GM23338 (cell line): Measurements from ENCODE around the gene RPL29. TPM values are rescaled to one million over a fixed set of nuclear protein-coding genes. Genes with fewer than 3 reads are reported as not detected.

Experiments
- ATAC-seq: fragments of 200-7000 bp; cut with Tn5 transposase; 3 replicates; pipeline ENCODE4 v1.9.1; 2020
- DNase-seq: peaks from one replicate; pipeline ENCODE4 v3.0.0-alpha.2; 2015; ENCODE audit warnings: low spot score
- H2AFZ ChIP-seq: fragments of 200-600 bp; sonication (generic); 2 replicates; pipeline ENCODE4 v1.8.0; 2016; ENCODE audit warnings: antibody characterized with exemption, mild to moderate bottlenecking, moderate library complexity
- H3F3A ChIP-seq: fragments of 200-600 bp; sonication (generic); replicated peaks from 2 replicates; pipeline ENCODE4 v1.8.0; 2017; ENCODE audit warnings: antibody characterized with exemption, mixed run types, low read depth
- H3K27ac ChIP-seq: fragments of 200-600 bp; sonication (generic); 2 replicates; pipeline ENCODE4 v1.6.1; 2016; ENCODE audit warnings: low read depth
- H3K27me3 ChIP-seq: fragments of 200-600 bp; sonication (generic); 2 replicates; pipeline ENCODE4 v1.8.0; 2016; ENCODE audit warnings: mild to moderate bottlenecking, mixed run types, moderate library complexity; ENCODE audit not compliant: insufficient read depth
- H3K36me3 ChIP-seq: fragments of 200-600 bp; sonication (generic); 2 replicates; pipeline ENCODE4 v1.8.0; 2016; ENCODE audit warnings: mild to moderate bottlenecking; ENCODE audit not compliant: insufficient read depth
- H3K4me1 ChIP-seq: fragments of 200-600 bp; sonication (generic); 2 replicates; pipeline ENCODE4 v1.8.0; 2016; ENCODE audit warnings: mild to moderate bottlenecking, moderate library complexity; ENCODE audit not compliant: insufficient read depth
- H3K4me2 ChIP-seq: fragments of 200-600 bp; sonication (generic); 2 replicates; pipeline ENCODE4 v1.7.1; 2017; ENCODE audit warnings: mixed run types
- H3K4me3 ChIP-seq: fragments of 200-600 bp; sonication (generic); 2 replicates; pipeline ENCODE4 v1.6.1; 2016; ENCODE audit warnings: mixed run types
- H3K79me2 ChIP-seq: fragments of 200-600 bp; sonication (generic); replicated peaks from 2 replicates; pipeline ENCODE4 v1.8.0; 2017; ENCODE audit warnings: mild to moderate bottlenecking; ENCODE audit not compliant: insufficient read depth
- H3K9me2 ChIP-seq: fragments of 200-600 bp; sonication (generic); 2 replicates; pipeline ENCODE4 v1.8.0; 2017; ENCODE audit not compliant: insufficient read depth
- H4K20me1 ChIP-seq: fragments of 200-600 bp; sonication (generic); replicated peaks from 2 replicates; pipeline ENCODE4 v1.8.0; 2017; ENCODE audit warnings: mild to moderate bottlenecking; ENCODE audit not compliant: insufficient read depth
- H3K27ac Mint-ChIP-seq: 2 replicates; pipeline ENCODE4 v1.8.0; 2020; ENCODE audit warnings: inconsistent platforms, mild to moderate bottlenecking, moderate library complexity, mixed read lengths
- H3K27me3 Mint-ChIP-seq: 3 replicates; pipeline ENCODE4 v1.8.0; 2022; ENCODE audit warnings: low read depth, mild to moderate bottlenecking, moderate library complexity, mixed read lengths, inconsistent platforms; ENCODE audit not compliant: insufficient read depth, poor library complexity
- H3K36me3 Mint-ChIP-seq: 3 replicates; pipeline ENCODE4 v1.8.0; 2021; ENCODE audit warnings: low read depth, mild to moderate bottlenecking, inconsistent platforms, moderate library complexity, mixed read lengths
- H3K4me1 Mint-ChIP-seq: 3 replicates; pipeline ENCODE4 v1.8.0; 2020; ENCODE audit warnings: mild to moderate bottlenecking, inconsistent platforms, mixed read lengths
- H3K4me3 Mint-ChIP-seq: 3 replicates; pipeline ENCODE4 v1.8.0; 2021; ENCODE audit warnings: moderate library complexity, mild to moderate bottlenecking, inconsistent platforms, mixed read lengths
- H3K9me3 Mint-ChIP-seq: 3 replicates; pipeline ENCODE4 v1.8.0; 2020; ENCODE audit warnings: moderate library complexity, mild to moderate bottlenecking, inconsistent platforms, mixed read lengths
- CREB1 ChIP-seq: fragments of 250-450 bp; sonication (Bioruptor Pico); IDR thresholded peaks from 2 replicates; pipeline ENCODE4 v1.5.0; 2020; ENCODE audit warnings: low read depth, mild to moderate bottlenecking, moderate library complexity
- ETS1 ChIP-seq: IDR thresholded peaks from 2 replicates; pipeline ENCODE4 v1.6.1; 2016; ENCODE audit warnings: antibody characterized with exemption
- EZH2 ChIP-seq: fragments of 200-600 bp; sonication (generic); IDR thresholded peaks from one replicate; pipeline ENCODE4 v1.8.0; 2017; ENCODE audit warnings: antibody characterized with exemption, mild to moderate bottlenecking, low read depth; ENCODE audit not compliant: unreplicated experiment
- EZH2phosphoT487 ChIP-seq: fragments of 200-600 bp; sonication (generic); IDR thresholded peaks from one replicate; pipeline ENCODE4 v1.8.1; 2018; ENCODE audit warnings: antibody characterized with exemption; ENCODE audit not compliant: unreplicated experiment
- JUNB ChIP-seq: IDR thresholded peaks from one replicate; pipeline ENCODE4 v1.6.1; 2016; ENCODE audit warnings: antibody characterized with exemption; ENCODE audit not compliant: unreplicated experiment
- NANOG ChIP-seq: IDR thresholded peaks from 2 replicates; pipeline ENCODE4 v1.6.1; 2016; ENCODE audit warnings: antibody characterized with exemption, borderline replicate concordance
- POLR2AphosphoS5 ChIP-seq: IDR thresholded peaks from 2 replicates; pipeline ENCODE4 v1.6.1; 2016; ENCODE audit warnings: antibody characterized with exemption, low read depth
- REST ChIP-seq: IDR thresholded peaks from one replicate; pipeline ENCODE4 v1.6.1; 2018; ENCODE audit warnings: antibody characterized with exemption; ENCODE audit not compliant: unreplicated experiment
- STAT1 ChIP-seq: IDR thresholded peaks from one replicate; pipeline ENCODE4 v1.6.1; 2016; ENCODE audit warnings: antibody characterized with exemption; ENCODE audit not compliant: unreplicated experiment
- ZNF331 ChIP-seq: fragments of 250-450 bp; sonication (Bioruptor Pico); IDR thresholded peaks from 2 replicates; pipeline ENCODE4 v1.5.0; 2020; ENCODE audit warnings: low read depth, mild to moderate bottlenecking, moderate library complexity
- ZNF462 ChIP-seq: fragments of 250-450 bp; sonication (Bioruptor Pico); IDR thresholded peaks from 2 replicates; pipeline ENCODE4 v1.5.0; 2020; ENCODE audit warnings: mild to moderate bottlenecking, moderate library complexity
- polyA plus RNA-seq: library from polyadenylated mRNA; unstranded; fragments of >200 nt; fragmentation: Nextera tagmentation; extraction: Ambion mirVana; gene quantifications from 2 replicates; pipeline ENCODE4 v1.2.1, GENCODE V29; 2016
- total RNA-seq: library from RNA; depleted of rRNA; stranded (reverse); fragments of >200 nt; shearing (Covaris generic); gene quantifications from 2 replicates; pipeline ENCODE4 v1.2.3, GENCODE V29; 2014

RPL29 gene
- total and polyA plus RNA-seq, 2 experiments from 2014 or later = 1,471 to 1,864 TPM

- H3K4me3 Mint-ChIP-seq = no peak overlapping the region
- H3K27ac ChIP-seq = no peak overlapping the region
- TF ChIP-seq CREB1 (CRISPR knock-in tag) = no peak
- H3K9me2 ChIP-seq = no peaks in the 10 kb centered on the region
- no peaks in the 10 kb centered on the region for H3K9me3 Mint-ChIP-seq
- no peak for ATAC-seq
- DNase-seq = no peak
- H3K27me3 ChIP-seq = peaks cover 60% of the 10 kb centered on the region
- peaks cover 3% of the 10 kb centered on the region; the same call in 1 of the 3 replicates for H3K36me3 Mint-ChIP-seq
- H2AFZ ChIP-seq = no peak overlapping the region
- no peak overlapping the region for H3K4me2 ChIP-seq
- H3F3A ChIP-seq = 0 out of 2 replicates have a peak, but pooled peaks cover 5% of the 10 kb centered on the region
- H3K4me1 ChIP-seq = no peaks in the 10 kb centered on the region; the same call in 1 of the 2 replicates
- peaks cover 48% of the 10 kb centered on the region for H3K27me3 Mint-ChIP-seq
- no peaks in the 10 kb centered on the region for H3K79me2 ChIP-seq
- no peak overlapping the region for H3K4me3 ChIP-seq
- no peak overlapping the region for H3K27ac Mint-ChIP-seq
- no peaks in the 10 kb centered on the region; the same call in 1 of the 2 replicates for H4K20me1 ChIP-seq
- no peaks in the 10 kb centered on the region for H3K36me3 ChIP-seq
- peaks cover 2% of the 10 kb centered on the region; the same call in 2 of the 3 replicates for H3K4me1 Mint-ChIP-seq
These were observed 42.2 kb downstream of the RPL29 start for GRCh38 chr3:51953445-51953844.

- Histone ChIP-seq H2AFZ (no peak overlapping the region), H3K4me1 (no peaks in the 10 kb centered on the region), H3K27ac (no peak overlapping the region), H4K20me1 (no peaks in the 10 kb centered on the region), H3K4me2 (no peak overlapping the region), H3K4me3 (no peak overlapping the region), H3K36me3 (no peaks in the 10 kb centered on the region), H3K9me2 (no peaks in the 10 kb centered on the region), H3K79me2 (no peaks in the 10 kb centered on the region), H3F3A (no peaks in the 10 kb centered on the region), H3K27me3 (peaks cover 44% of the 10 kb centered on the region)
- no peak for ATAC-seq
- H3K9me3 Mint-ChIP-seq = no peaks in the 10 kb centered on the region
- H3K27ac Mint-ChIP-seq = no peak overlapping the region
- peaks cover 2% of the 10 kb centered on the region; the same call in 1 of the 3 replicates for H3K4me1 Mint-ChIP-seq
- no peak for DNase-seq
- H3K36me3 Mint-ChIP-seq = no peaks in the 10 kb centered on the region
- H3K4me3 Mint-ChIP-seq = no peak overlapping the region
- H3K27me3 Mint-ChIP-seq = peaks cover 38% of the 10 kb centered on the region
- TF ChIP-seq CREB1 (CRISPR knock-in tag) (no peak), ZNF331 (no peak), POLR2AphosphoS5 (no peak), EZH2phosphoT487 (no peak), ZNF462 (CRISPR knock-in tag) (no peak), NANOG (no peak), JUNB (no peak), ETS1 (no peak), REST (no peak), EZH2 (no peak), STAT1 (no peak)
These were observed 44.8 kb downstream of the RPL29 start for GRCh38 chr3:51950899-51951298.
